K562 (cell line): Measurements from ENCODE around the gene WDR5B. TPM values are rescaled to one million over a fixed set of nuclear protein-coding genes. Genes with fewer than 3 reads are reported as not detected.

Experiments
- ARID1B ChIP-seq: fragments of 450-650 bp; IDR thresholded peaks from 2 replicates; pipeline ENCODE4 v1.6.1; 2016; ENCODE audit warnings: antibody characterized with exemption, mild to moderate bottlenecking, inconsistent platforms
- BRD9 ChIP-seq: fragments of 450-650 bp; IDR thresholded peaks from 2 replicates; pipeline ENCODE4 v1.6.1; 2018; ENCODE audit warnings: low read depth; ENCODE audit not compliant: partially characterized antibody
- CCAR2 ChIP-seq: fragments of 200-400 bp; formaldehyde crosslinking; IDR thresholded peaks from 2 replicates; pipeline ENCODE4 v1.6.1; 2017; ENCODE audit warnings: mild to moderate bottlenecking, low read depth, low read length
- CXXC5 ChIP-seq: fragments of 250-450 bp; sonication (Bioruptor Pico); IDR thresholded peaks from 2 replicates; pipeline ENCODE4 v1.8.0; 2022; ENCODE audit warnings: inconsistent platforms, mild to moderate bottlenecking, moderate library complexity
- FOXA1 ChIP-seq: fragments of 450-650 bp; IDR thresholded peaks from 2 replicates; pipeline ENCODE4 v1.6.1; 2016; ENCODE audit warnings: mild to moderate bottlenecking, borderline replicate concordance
- GTF2F1 ChIP-seq: IDR thresholded peaks from 2 replicates; pipeline ENCODE4 v1.6.1; 2011; ENCODE audit warnings: low read depth, low read length, improper control_type of control experiment
- HMGN3 ChIP-seq: IDR thresholded peaks from 2 replicates; pipeline ENCODE4 v1.6.1; 2011; ENCODE audit warnings: borderline replicate concordance, low read depth, mild to moderate bottlenecking, mixed read lengths, low read length; ENCODE audit not compliant: insufficient read length; ENCODE audit errors: extremely low read depth
- LCOR ChIP-seq: sonication (generic); formaldehyde crosslinking; IDR thresholded peaks from 2 replicates; pipeline ENCODE4 v1.8.0; 2022; ENCODE audit warnings: mild to moderate bottlenecking, missing genetic modification reagents
- NRF1 ChIP-seq, 2 experiments: fragments of 450-650 bp; IDR thresholded peaks in 1 of 2; conservative IDR thresholded peaks in 1 of 2; 2 replicates each; pipeline ENCODE4 v1.6.1; 2014; ENCODE audit warnings: mild to moderate bottlenecking in 2 of 2
- PHF8 ChIP-seq: fragments of 200-600 bp; sonication (generic); IDR thresholded peaks from 2 replicates; pipeline ENCODE4 v1.6.1; 2012; ENCODE audit warnings: mixed run types, mild to moderate bottlenecking, inconsistent platforms, low read length, moderate library complexity, borderline replicate concordance
- PKNOX1 ChIP-seq: fragments of 450-650 bp; IDR thresholded peaks from 2 replicates; pipeline ENCODE4 v1.6.1; 2016
- RAD51 ChIP-seq: fragments of 450-650 bp; IDR thresholded peaks from 2 replicates; pipeline ENCODE4 v1.7.1; 2016; ENCODE audit warnings: low read depth, mild to moderate bottlenecking, borderline replicate concordance
- SMC3 ChIP-seq: conservative IDR thresholded peaks from 2 replicates; pipeline ENCODE4 v1.6.1; 2011; ENCODE audit warnings: low read depth, low read length, improper control_type of control experiment; ENCODE audit not compliant: insufficient read depth
- SUPT5H ChIP-seq: fragments of 450-650 bp; IDR thresholded peaks from 2 replicates; pipeline ENCODE4 v1.6.1; 2016
- TFAP4 ChIP-seq: sonication (generic); formaldehyde crosslinking; IDR thresholded peaks from 2 replicates; pipeline ENCODE4 v1.8.0; 2022; ENCODE audit warnings: missing genetic modification reagents, mild to moderate bottlenecking, moderate library complexity, borderline replicate concordance
- TSC22D4 ChIP-seq: fragments of 450-650 bp; IDR thresholded peaks from 2 replicates; pipeline ENCODE4 v1.6.1; 2016; ENCODE audit warnings: missing genetic modification characterization, missing biosample characterization, control low read depth
- ZNF121 ChIP-seq: sonication (generic); formaldehyde crosslinking; conservative IDR thresholded peaks from 2 replicates; pipeline ENCODE4 v1.8.0; 2022; ENCODE audit warnings: missing genetic modification reagents
- ZNF175 ChIP-seq: fragments of 200-800 bp; sonication (Bioruptor generic); IDR thresholded peaks from 2 replicates; pipeline ENCODE4 v1.6.1; 2016; ENCODE audit warnings: low read depth, mild to moderate bottlenecking, missing genetic modification characterization, missing compliant biosample characterization
- ZNF507 ChIP-seq: conservative IDR thresholded peaks from 2 replicates; pipeline ENCODE4 v1.6.1; 2017; ENCODE audit warnings: missing genetic modification characterization, missing compliant biosample characterization
- ZNF668 ChIP-seq: fragments of 250-450 bp; sonication (Bioruptor Pico); IDR thresholded peaks from 2 replicates; pipeline ENCODE4 v1.8.0; 2022; ENCODE audit warnings: mild to moderate bottlenecking, inconsistent platforms
- polyA plus RNA-seq, 8 experiments: library from polyadenylated mRNA; depleted of rRNA in 4 of 8; stranded (reverse) in 5 of 8; unstranded in 3 of 8; fragments of >200 nt; fragmentation: Nextera tagmentation in 2 of 8; fragmentation: Illumina TruSeq in 1 of 8; extraction: Ambion mirVana in 2 of 8; extraction: Trizol in 1 of 8; gene quantifications; 2 replicates each; pipeline versions ENCODE4 v1.2.1 to v1.2.3, GENCODE V29; 2011 to 2014; ENCODE audit warnings: inconsistent platforms in 1 of 8, missing spikeins in 1 of 8
- total RNA-seq, 7 experiments: library from RNA; depleted of rRNA in 6 of 7; stranded (reverse); fragments of >200 nt in 6 of 7; fragmentation: Illumina TruSeq in 2 of 7; extraction: Trizol in 2 of 7; gene quantifications; 2 replicates each; pipeline versions ENCODE4 v1.2.1 to v1.2.3, GENCODE V29; 2011 to 2021; ENCODE audit warnings: low replicate concordance in 1 of 7
- TF ChIP-seq, protein P1 (sequence below): sonication (generic); formaldehyde crosslinking; IDR thresholded peaks from 2 replicates; pipeline ENCODE4 v1.8.1; 2023; ENCODE audit warnings: mild to moderate bottlenecking, missing genetic modification reagents
- TF ChIP-seq, protein P2 (sequence below): conservative IDR thresholded peaks from 2 replicates; pipeline ENCODE4 v1.6.1; 2011; ENCODE audit warnings: low read depth, mild to moderate bottlenecking, low read length; ENCODE audit not compliant: control insufficient read depth

WDR5B gene
- total and polyA plus RNA-seq, 9 of the 15 experiments (the other 6 are each of a cell fraction or from before 2014, with no cell fraction given), result 2.8 to 10.1 (median 4.2) TPM

GRCh38 chr3:122383771-122384697 is 31.8 kb downstream of the WDR5B start, which contains the start of gene FAM162A (continued):
- TF ChIP-seq ZNF507 (tag) (no peak), CCAR2 (no peak), PKNOX1 (peak; percentile 44; the same call in 1 of the 2 replicates), PHF8 (peak; percentile 78), SMC3 (no peak), CXXC5 (CRISPR knock-in tag) (peak; percentile 95), ZNF668 (CRISPR knock-in tag) (no peak), RAD51 (no peak), GTF2F1 (no peak), SUPT5H (peak; percentile 70), ZNF175 (CRISPR knock-in tag) (no peak), NRF1 (conservative IDR thresholded peaks at IDR 0.05 in 1 of 2, IDR thresholded peaks at IDR 0.05 in 1 of 2) (peak; percentile 90 to 92), ZNF121 (CRISPR knock-in tag) (no peak), HMGN3 (peak; percentile 89), LCOR (no peak), BRD9 (no peak), TFAP4 (peak; percentile 75), ARID1B (no peak), TSC22D4 (tag) (no peak), FOXA1 (no peak)
- TF ChIP-seq, protein P1, sequence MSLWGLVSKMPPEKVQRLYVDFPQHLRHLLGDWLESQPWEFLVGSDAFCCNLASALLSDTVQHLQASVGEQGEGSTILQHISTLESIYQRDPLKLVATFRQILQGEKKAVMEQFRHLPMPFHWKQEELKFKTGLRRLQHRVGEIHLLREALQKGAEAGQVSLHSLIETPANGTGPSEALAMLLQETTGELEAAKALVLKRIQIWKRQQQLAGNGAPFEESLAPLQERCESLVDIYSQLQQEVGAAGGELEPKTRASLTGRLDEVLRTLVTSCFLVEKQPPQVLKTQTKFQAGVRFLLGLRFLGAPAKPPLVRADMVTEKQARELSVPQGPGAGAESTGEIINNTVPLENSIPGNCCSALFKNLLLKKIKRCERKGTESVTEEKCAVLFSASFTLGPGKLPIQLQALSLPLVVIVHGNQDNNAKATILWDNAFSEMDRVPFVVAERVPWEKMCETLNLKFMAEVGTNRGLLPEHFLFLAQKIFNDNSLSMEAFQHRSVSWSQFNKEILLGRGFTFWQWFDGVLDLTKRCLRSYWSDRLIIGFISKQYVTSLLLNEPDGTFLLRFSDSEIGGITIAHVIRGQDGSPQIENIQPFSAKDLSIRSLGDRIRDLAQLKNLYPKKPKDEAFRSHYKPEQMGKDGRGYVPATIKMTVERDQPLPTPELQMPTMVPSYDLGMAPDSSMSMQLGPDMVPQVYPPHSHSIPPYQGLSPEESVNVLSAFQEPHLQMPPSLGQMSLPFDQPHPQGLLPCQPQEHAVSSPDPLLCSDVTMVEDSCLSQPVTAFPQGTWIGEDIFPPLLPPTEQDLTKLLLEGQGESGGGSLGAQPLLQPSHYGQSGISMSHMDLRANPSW, result no peak
- TF ChIP-seq, protein P2, sequence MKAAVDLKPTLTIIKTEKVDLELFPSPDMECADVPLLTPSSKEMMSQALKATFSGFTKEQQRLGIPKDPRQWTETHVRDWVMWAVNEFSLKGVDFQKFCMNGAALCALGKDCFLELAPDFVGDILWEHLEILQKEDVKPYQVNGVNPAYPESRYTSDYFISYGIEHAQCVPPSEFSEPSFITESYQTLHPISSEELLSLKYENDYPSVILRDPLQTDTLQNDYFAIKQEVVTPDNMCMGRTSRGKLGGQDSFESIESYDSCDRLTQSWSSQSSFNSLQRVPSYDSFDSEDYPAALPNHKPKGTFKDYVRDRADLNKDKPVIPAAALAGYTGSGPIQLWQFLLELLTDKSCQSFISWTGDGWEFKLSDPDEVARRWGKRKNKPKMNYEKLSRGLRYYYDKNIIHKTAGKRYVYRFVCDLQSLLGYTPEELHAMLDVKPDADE, result peak; percentile 51
